GM13976 (cell line): ENCODE data around the gene NLRP8.
"Not testable (repeated sequence)": the region's sequence is repeated elsewhere in the genome, so short reads cannot be mapped to it uniquely, and the experiment has no call there.

Experiments used
- DNase-seq: peaks from one replicate; pipeline ENCODE4 v3.0.0; 2012; ENCODE audit warnings: low spot score
- CTCF ChIP-seq: IDR thresholded peaks from 2 replicates; pipeline ENCODE4 v1.5.1; 2012; ENCODE audit warnings: borderline replicate concordance, mild to moderate bottlenecking; ENCODE audit not compliant: insufficient read depth; ENCODE audit errors: extremely low read depth, missing control alignments, control extremely low read depth
- in situ Hi-C: fragments of 300-500 bp; cut with MboI; formaldehyde crosslinking; loops from one replicate; pipeline ENCODE4 v1.12.0; 2022; ENCODE audit warnings: low sequenced_read_pairs, mixed read lengths, inconsistent platforms; ENCODE audit not compliant: unreplicated experiment

NLRP8 gene

DNA sequence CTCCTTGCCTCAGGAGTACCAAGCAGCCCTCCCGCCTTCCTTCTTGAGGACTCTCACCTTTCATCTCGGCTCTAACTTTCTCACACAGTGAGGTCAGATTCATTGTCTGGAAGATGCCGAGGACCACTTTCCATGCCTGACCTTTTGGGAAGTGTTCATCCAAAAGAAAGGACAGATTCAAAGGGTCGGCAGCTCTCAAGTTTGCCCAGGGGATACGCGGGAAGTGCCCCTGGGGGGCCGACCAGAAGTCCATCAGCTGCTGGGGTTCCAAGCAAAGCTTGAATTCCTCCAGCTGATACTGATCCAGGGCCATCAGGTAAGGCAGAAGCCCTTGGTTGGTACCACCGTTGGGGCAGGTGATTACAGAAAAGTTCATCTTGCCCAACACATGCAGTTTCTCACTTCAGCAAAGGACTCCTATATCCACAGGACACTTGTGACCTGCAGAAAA, 15.7 kb upstream of the NLRP8 start, which contains the start of gene NLRP13:
Gene NLRP13 (minus strand): TSS at position 401 of the 451 bp plus-strand sequence. CDS start 25 bp downstream, at position 376.
- in situ Hi-C loops: no loop called here
- DNase-seq: no peak
- no peak for TF ChIP-seq CTCF

- in situ Hi-C loops: no loop called here
- DNase-seq: no peak
- no peak for TF ChIP-seq CTCF
These were observed 12.4 kb upstream of the NLRP8 start for GRCh38 chr19:55935206-55935605.

DNA sequence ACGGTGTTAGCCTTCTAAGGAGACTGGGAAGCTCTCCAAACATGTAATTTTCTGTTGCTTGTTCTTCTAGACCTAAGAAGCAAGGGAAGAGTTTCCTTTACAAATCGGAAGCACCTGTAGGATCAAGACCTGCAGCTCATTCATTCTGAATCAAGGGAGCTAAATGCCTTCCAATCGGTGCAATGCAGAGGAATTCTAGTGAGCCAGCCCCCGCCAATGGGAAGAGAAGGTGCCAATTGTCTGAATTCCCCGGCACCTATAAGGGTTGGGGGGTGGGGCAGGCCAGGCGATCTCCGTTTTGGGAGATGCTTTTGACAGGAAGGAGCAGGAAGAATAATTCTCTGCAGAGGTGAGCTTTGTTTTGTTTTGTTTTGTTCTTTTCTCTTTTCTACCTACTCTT, 8.4 kb upstream of the NLRP8 start:
- DNase-seq: no peak
- TF ChIP-seq CTCF: no peak
- in situ Hi-C loops: no loop called here

DNA sequence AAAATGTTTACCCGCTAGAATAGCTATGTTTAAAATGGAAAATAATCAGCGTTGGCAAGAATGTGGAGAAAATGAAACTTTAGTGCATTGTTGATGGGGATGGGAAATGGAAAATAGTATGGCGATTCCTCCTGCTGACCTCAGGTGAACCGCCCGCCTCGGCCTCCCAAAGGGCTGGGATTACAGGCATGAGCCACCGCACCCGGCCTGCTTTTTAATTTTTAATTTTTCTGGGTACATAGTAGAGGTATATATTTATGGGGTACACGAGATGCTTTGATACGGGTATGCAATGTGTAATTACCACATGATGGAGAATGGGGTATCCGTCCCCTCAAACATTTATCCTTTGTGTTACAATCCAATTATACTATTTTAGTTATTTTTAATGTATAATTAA, 7.3 kb upstream of the NLRP8 start:
- TF ChIP-seq CTCF: no peak
- in situ Hi-C loops: no loop called here
- no peak for DNase-seq

- in situ Hi-C loops, DNase-seq: not testable (repeated sequence)
These were observed 2.9 kb downstream of the NLRP8 start for GRCh38 chr19:55950566-55950965.

DNA sequence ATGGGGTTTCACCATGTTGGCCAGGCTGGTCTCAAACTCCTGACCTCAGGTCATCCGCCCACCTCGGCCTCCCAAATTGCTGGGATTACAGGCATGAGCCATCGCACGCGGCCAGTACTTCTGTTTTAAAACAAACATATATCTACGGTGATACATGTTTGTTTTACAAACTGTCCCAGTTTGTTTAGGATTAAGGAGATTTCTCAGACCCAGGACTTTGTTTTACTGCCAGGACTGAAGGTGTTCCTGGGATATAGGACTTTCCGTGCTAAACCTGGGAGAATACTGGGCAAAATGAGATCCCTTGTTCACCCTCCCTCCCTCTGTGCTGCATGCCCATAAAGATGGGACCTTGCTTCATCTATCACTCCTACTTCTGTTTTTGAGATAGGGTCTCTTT, 8.8 kb downstream of the NLRP8 start:
- DNase-seq: no peak
- in situ Hi-C loops: no loop called here
- no peak for TF ChIP-seq CTCF

DNA sequence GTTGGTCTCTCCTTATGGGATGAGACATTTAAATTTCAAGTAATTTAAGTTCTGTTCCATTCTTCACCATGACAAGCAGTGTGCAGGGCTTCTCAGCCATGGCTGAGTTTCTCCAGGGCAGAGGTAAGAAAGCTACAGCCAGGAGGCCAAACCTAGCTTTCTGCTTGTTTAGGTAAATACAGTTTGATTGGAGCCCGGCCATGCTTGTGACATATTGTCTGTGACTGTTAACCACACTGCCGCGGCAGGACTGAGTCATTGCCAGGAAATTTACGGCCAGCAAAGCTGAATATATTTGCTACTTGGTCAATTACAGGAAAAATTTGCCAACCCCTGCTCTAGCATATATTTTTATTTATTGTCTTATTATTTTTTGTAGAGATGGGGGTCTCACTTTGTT, 10.7 kb downstream of the NLRP8 start:
- in situ Hi-C loops: no loop called here
- no peak for TF ChIP-seq CTCF
- no peak for DNase-seq
